Stimulated activated CD4-positive, alpha-beta T cell treated with anti-CD3 and anti-CD28 coated beads, Interleukin-1b, Interleukin-23, amount 100 ng/mL, for 24 hours (primary cell): ENCODE results near the gene ABHD15.
A peak's percentile ranks its signal among the peaks of the same experiment; 100 is the strongest.

ENCODE experiments used
- DNase-seq, 4 experiments: peaks; one replicate each; pipeline ENCODE4 v3.0.0-alpha.2; 2020; ENCODE audit warnings: low read depth in 4 of 4, low spot score in 1 of 4

Gene ABHD15

GRCh38 chr17:29583324-29584248 is 16.7 kb upstream of the ABHD15 start:
- no peak for DNase-seq

- no peak for DNase-seq
Observed at GRCh38 chr17:29582772-29583171, 15.9 kb upstream of the ABHD15 start.

- DNase-seq, result no peak
Observed at GRCh38 chr17:29582254-29582765, 15.5 kb upstream of the ABHD15 start.

- no peak for DNase-seq
Observed at GRCh38 chr17:29581583-29582253, 14.9 kb upstream of the ABHD15 start.

GRCh38 chr17:29579866-29580771 is 13.3 kb upstream of the ABHD15 start:
- DNase-seq, result peak; percentile 75 to 89 (median 82)

GRCh38 chr17:29578626-29579485 is 12.0 kb upstream of the ABHD15 start:
- no peak for DNase-seq

- DNase-seq, result no peak
Observed at GRCh38 chr17:29577385-29578211, 10.8 kb upstream of the ABHD15 start.

- no peak for DNase-seq
Observed at GRCh38 chr17:29577001-29577370, 10.1 kb upstream of the ABHD15 start.

- no peak for DNase-seq
Observed at GRCh38 chr17:29576214-29577000, 9.6 kb upstream of the ABHD15 start.

GRCh38 chr17:29575511-29576213 is 8.8 kb upstream of the ABHD15 start:
- no peak for DNase-seq

- DNase-seq, result no peak
Observed at GRCh38 chr17:29574732-29575510, 8.1 kb upstream of the ABHD15 start.

GRCh38 chr17:29573871-29574731 is 7.3 kb upstream of the ABHD15 start:
- DNase-seq, result no peak

GRCh38 chr17:29573558-29573869 is 6.7 kb upstream of the ABHD15 start:
- no peak for DNase-seq

GRCh38 chr17:29572691-29573557 is 6.1 kb upstream of the ABHD15 start:
- no peak for DNase-seq

GRCh38 chr17:29571883-29572681 is 5.2 kb upstream of the ABHD15 start:
- DNase-seq, result no peak
